ENCODE results near the gene EPS8.

DNA sequence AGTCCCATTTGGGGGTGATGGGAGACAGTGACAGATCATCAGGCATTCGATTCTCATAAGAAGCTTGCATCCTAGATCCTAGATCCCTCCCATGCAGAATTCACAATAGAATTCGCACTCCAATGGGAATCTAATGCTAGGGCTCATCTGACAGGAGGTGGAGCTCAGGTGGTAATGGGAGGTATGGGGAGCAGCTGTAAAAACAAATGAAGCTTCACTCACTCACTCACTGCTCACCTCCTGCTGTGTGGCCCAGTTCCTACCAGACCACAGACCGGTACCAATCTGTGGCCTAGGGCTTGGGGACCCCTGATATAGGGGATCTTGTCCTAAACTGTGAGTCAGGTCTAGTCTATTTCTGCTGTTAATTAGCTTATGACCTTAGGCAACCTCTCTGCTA, 40.1 kb upstream of the EPS8 start:
- no peak for TF ChIP-seq SP1 (CRISPR knock-in tag; conservative IDR thresholded peaks at IDR 0.05)
- no peak for TF ChIP-seq TP53 (CRISPR knock-in tag; IDR thresholded peaks at IDR 0.05)
